GM19239 (cell line): ENCODE data around the gene WWOX.

Experiments
- DNase-seq: peaks from one replicate; pipeline ENCODE4 v3.0.0; 2011; ENCODE audit warnings: low spot score; ENCODE audit not compliant: insufficient read length
- FAIRE-seq: peaks from 2 replicates; lab custom pipeline; 2011; peaks lifted over from hg19 to GRCh38; lab: Jason Lieb, UNC

WWOX gene

GRCh38 chr16:78821335-78821734 is 721.9 kb downstream of the WWOX start:
- FAIRE-seq: no peak

GRCh38 chr16:78822509-78822908 is 723.1 kb downstream of the WWOX start:
- FAIRE-seq: no peak
- DNase-seq: no peak

More at GRCh38 chr16:78821335-78821734, 721.9 kb downstream of the WWOX start:
- DNase-seq: no peak

- no peak for FAIRE-seq
- DNase-seq: no peak
Observed at GRCh38 chr16:78823027-78823426, 723.6 kb downstream of the WWOX start.

GRCh38 chr16:78829280-78829679 is 729.8 kb downstream of the WWOX start:
- DNase-seq (no peak), FAIRE-seq (no peak)

- no peak for FAIRE-seq
Observed at GRCh38 chr16:78830599-78830998, 731.1 kb downstream of the WWOX start.

GRCh38 chr16:78832100-78832499 is 732.6 kb downstream of the WWOX start:
- no peak for DNase-seq
- FAIRE-seq: no peak

More at GRCh38 chr16:78830599-78830998, 731.1 kb downstream of the WWOX start:
- DNase-seq: no peak

GRCh38 chr16:78836802-78837491 is 737.5 kb downstream of the WWOX start:
- DNase-seq (no peak), FAIRE-seq (no peak)

- FAIRE-seq (no peak), DNase-seq (no peak)
Observed at GRCh38 chr16:78837706-78838105, 738.3 kb downstream of the WWOX start.

GRCh38 chr16:78838276-78838675 is 738.8 kb downstream of the WWOX start:
- DNase-seq: no peak
- FAIRE-seq: no peak

GRCh38 chr16:78842950-78843349 is 743.5 kb downstream of the WWOX start:
- DNase-seq: no peak
- no peak for FAIRE-seq

- FAIRE-seq (no peak), DNase-seq (no peak)
Observed at GRCh38 chr16:78843978-78844377, 744.5 kb downstream of the WWOX start.

- no peak for FAIRE-seq
- DNase-seq: no peak
Observed at GRCh38 chr16:78844682-78845081, 745.2 kb downstream of the WWOX start.

- DNase-seq (no peak), FAIRE-seq (no peak)
Observed at GRCh38 chr16:78851266-78851665, 751.8 kb downstream of the WWOX start.

- DNase-seq: no peak
- FAIRE-seq: no peak
Observed at GRCh38 chr16:78852081-78852635, 752.7 kb downstream of the WWOX start.

- FAIRE-seq (no peak), DNase-seq (no peak)
Observed at GRCh38 chr16:78862022-78862421, 762.6 kb downstream of the WWOX start.

GRCh38 chr16:78866521-78866920 is 767.1 kb downstream of the WWOX start:
- no peak for DNase-seq
- no peak for FAIRE-seq

- FAIRE-seq (no peak), DNase-seq (no peak)
Observed at GRCh38 chr16:78869492-78869891, 770.0 kb downstream of the WWOX start.

GRCh38 chr16:78871241-78871640 is 771.8 kb downstream of the WWOX start:
- FAIRE-seq: no peak

GRCh38 chr16:78876671-78877070 is 777.2 kb downstream of the WWOX start:
- no peak for DNase-seq

More at GRCh38 chr16:78871241-78871640, 771.8 kb downstream of the WWOX start:
- no peak for DNase-seq

GRCh38 chr16:78877114-78877655 is 777.7 kb downstream of the WWOX start:
- DNase-seq: no peak
- FAIRE-seq: no peak

More at GRCh38 chr16:78876671-78877070, 777.2 kb downstream of the WWOX start:
- FAIRE-seq: no peak

- DNase-seq (no peak), FAIRE-seq (no peak)
Observed at GRCh38 chr16:78878570-78878969, 779.1 kb downstream of the WWOX start.

- FAIRE-seq: no peak
Observed at GRCh38 chr16:78879011-78879410, 779.6 kb downstream of the WWOX start.

More at GRCh38 chr16:78879011-78879410, 779.6 kb downstream of the WWOX start:
- no peak for DNase-seq
